Measurements from ENCODE around the gene OTOP2. TPM values are rescaled to one million over a fixed set of nuclear protein-coding genes. Genes with fewer than 3 reads are reported as not detected.

OTOP2 gene
- total and polyA plus RNA-seq, 9 of the 15 experiments (the other 6 are each of a cell fraction or from before 2014, with no cell fraction given): 0.04 to 0.36 (median 0.14) TPM; not detected in 1

- no peak overlapping the region for H3K27ac ChIP-seq (ENCODE audit: extremely low read depth, low read depth, low read length)
- H3K79me2 ChIP-seq (ENCODE audit: control insufficient read depth, insufficient read depth, low read length): no peaks in the 10 kb centered on the region
- no peak overlapping the region for H3K4me2 ChIP-seq (ENCODE audit: insufficient read depth, low read length)
- H3K9me1 ChIP-seq (ENCODE audit: control insufficient read depth, insufficient read depth, low read length): no peaks in the 10 kb centered on the region
- in situ Hi-C loops (cut with MboI): no loop called here
- H3K27me3 ChIP-seq (ENCODE audit: control insufficient read depth in 2 of 2, insufficient read depth in 2 of 2, low read length in 2 of 2): no peaks in the 10 kb centered on the region
- no peaks in the 10 kb centered on the region for H4K20me1 ChIP-seq (replicated peaks; ENCODE audit: control insufficient read depth, insufficient read depth, low read length)
- no TSS peak for BruUV-seq (replicated peaks)
- no peak for DNase-seq (ENCODE audit: extremely low read depth in 1 of 4, low spot score in 3 of 4)
- ATAC-seq: no peak
- H3K4me3 ChIP-seq: no peak overlapping the region
- H2AFZ ChIP-seq (ENCODE audit: low read depth, low read length): no peak overlapping the region
- POLR2A ChIA-PET: interaction anchor here (1.0 kb wide), 1 partner anchor 13 kb away, joined by 5 read pairs; no protein-coding TSS in a partner anchor
- TF ChIP-seq SRF (CRISPR knock-in tag; IDR thresholded peaks at IDR 0.05): no peak
- no peak for TF ChIP-seq MTA1 (IDR thresholded peaks at IDR 0.05; ENCODE audit: borderline replicate concordance)
- intact Hi-C loops (cut with micrococcal nuclease): no loop called here
- 70% methylated on average over 15 of the region's 15 CpGs for WGBS (ENCODE audit: insufficient coverage, low coverage, missing lambda C conversion rate)
- peak overlapping the region in 1 of 2 experiments; percentile 68; a peak in 2 of 4 replicates for H3K9ac ChIP-seq (ENCODE audit: insufficient read depth in 1 of 2, low read depth in 2 of 2, low read length in 2 of 2)
- no peak for FAIRE-seq
- peaks cover 3 to 11% of the 10 kb centered on the region in 2 experiments for H3K4me1 ChIP-seq (replicated peaks in 1 of 2; ENCODE audit: control insufficient read depth in 2 of 2, insufficient read depth in 2 of 2, low read length in 2 of 2)
- H3K36me3 ChIP-seq (ENCODE audit: control insufficient read depth, insufficient read depth, low read length): no peaks in the 10 kb centered on the region
- CTCF ChIA-PET (ENCODE audit: low intra/inter-chr PET ratio): no interaction called here
- H3K9me3 ChIP-seq (replicated peaks; ENCODE audit: control insufficient read depth, insufficient read depth, low read depth, low read length): no peaks in the 10 kb centered on the region
Observed at GRCh38 chr17:74883241-74883745, 40.8 kb upstream of the OTOP2 start.

DNA sequence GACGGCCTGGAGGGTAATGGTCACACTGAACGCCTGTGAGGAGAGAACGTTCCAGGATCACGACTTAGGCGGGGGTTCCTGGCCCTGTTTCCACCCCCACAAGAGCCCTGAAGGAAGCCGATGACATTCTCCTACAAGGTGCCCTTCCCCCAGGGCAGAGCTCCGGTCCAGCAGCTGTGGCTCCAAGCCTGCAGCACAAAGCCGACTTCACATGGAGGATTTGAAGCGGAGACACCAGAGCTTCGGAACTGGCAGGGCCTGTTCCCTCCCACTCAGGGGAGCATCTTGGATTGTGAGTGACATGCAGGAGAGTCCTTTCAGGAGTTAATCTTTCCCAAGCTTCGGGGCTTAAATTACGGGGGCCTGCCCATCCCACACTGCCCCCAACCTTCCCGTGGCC lies 35.6 kb upstream of the OTOP2 start:
- Histone ChIP-seq H3K79me2 (ENCODE audit: control insufficient read depth, insufficient read depth, low read length) (no peaks in the 10 kb centered on the region), H3K9ac (ENCODE audit: insufficient read depth in 1 of 2, low read depth in 2 of 2, low read length in 2 of 2) (no peak overlapping the region; a peak in 1 of 4 replicates), H3K9me3 (replicated peaks; ENCODE audit: control insufficient read depth, insufficient read depth, low read depth, low read length) (no peaks in the 10 kb centered on the region), H3K36me3 (ENCODE audit: control insufficient read depth, insufficient read depth, low read length) (no peaks in the 10 kb centered on the region), H3K4me1 (replicated peaks in 1 of 2; ENCODE audit: control insufficient read depth in 2 of 2, insufficient read depth in 2 of 2, low read length in 2 of 2) (peaks cover 0 to 16% of the 10 kb centered on the region in 2 experiments; a peak in 2 of 5 replicates), H3K4me2 (ENCODE audit: insufficient read depth, low read length) (no peak overlapping the region), H3K4me3 (no peak overlapping the region), H2AFZ (ENCODE audit: low read depth, low read length) (no peak overlapping the region), H3K27me3 (ENCODE audit: control insufficient read depth in 2 of 2, insufficient read depth in 2 of 2, low read length in 2 of 2) (peaks cover 0 to 10% of the 10 kb centered on the region in 2 experiments; a peak in 1 of 5 replicates), H3K9me1 (ENCODE audit: control insufficient read depth, insufficient read depth, low read length) (no peaks in the 10 kb centered on the region), H3K27ac (ENCODE audit: extremely low read depth, low read depth, low read length) (no peak overlapping the region), H4K20me1 (replicated peaks; ENCODE audit: control insufficient read depth, insufficient read depth, low read length) (no peaks in the 10 kb centered on the region)
- ChIA-PET POLR2A (interaction anchor here (1.5 kb wide), 1 partner anchor 12 kb away, joined by 4 read pairs; no protein-coding TSS in a partner anchor), CTCF (ENCODE audit: low intra/inter-chr PET ratio) (no interaction called here)
- 40% methylated on average over 13 of the region's 13 CpGs for WGBS (ENCODE audit: insufficient coverage, low coverage, missing lambda C conversion rate)
- no TSS peak for BruUV-seq (replicated peaks)
- in situ Hi-C loops (cut with MboI) (no loop called here), intact Hi-C loops (cut with micrococcal nuclease) (no loop called here)
- TF ChIP-seq ZNF586 (CRISPR knock-in tag; conservative IDR thresholded peaks at IDR 0.05) (no peak), RFX7 (CRISPR knock-in tag; IDR thresholded peaks at IDR 0.05) (no peak), ETS2 (tag; IDR thresholded peaks at IDR 0.05; ENCODE audit: borderline replicate concordance, poor library complexity, severe bottlenecking) (no peak)
- TF ChIP-seq, protein P1, sequence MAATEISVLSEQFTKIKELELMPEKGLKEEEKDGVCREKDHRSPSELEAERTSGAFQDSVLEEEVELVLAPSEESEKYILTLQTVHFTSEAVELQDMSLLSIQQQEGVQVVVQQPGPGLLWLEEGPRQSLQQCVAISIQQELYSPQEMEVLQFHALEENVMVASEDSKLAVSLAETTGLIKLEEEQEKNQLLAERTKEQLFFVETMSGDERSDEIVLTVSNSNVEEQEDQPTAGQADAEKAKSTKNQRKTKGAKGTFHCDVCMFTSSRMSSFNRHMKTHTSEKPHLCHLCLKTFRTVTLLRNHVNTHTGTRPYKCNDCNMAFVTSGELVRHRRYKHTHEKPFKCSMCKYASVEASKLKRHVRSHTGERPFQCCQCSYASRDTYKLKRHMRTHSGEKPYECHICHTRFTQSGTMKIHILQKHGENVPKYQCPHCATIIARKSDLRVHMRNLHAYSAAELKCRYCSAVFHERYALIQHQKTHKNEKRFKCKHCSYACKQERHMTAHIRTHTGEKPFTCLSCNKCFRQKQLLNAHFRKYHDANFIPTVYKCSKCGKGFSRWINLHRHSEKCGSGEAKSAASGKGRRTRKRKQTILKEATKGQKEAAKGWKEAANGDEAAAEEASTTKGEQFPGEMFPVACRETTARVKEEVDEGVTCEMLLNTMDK (IDR thresholded peaks at IDR 0.05; ENCODE audit: borderline replicate concordance, insufficient read depth, low read depth, low read length, poor library complexity, severe bottlenecking): no peak
- no peak for DNase-seq (ENCODE audit: extremely low read depth in 1 of 4, low spot score in 3 of 4)
- ATAC-seq: no peak
- FAIRE-seq: no peak
